Measurements from ENCODE around the gene OSBPL2. TPM values are rescaled to one million over a fixed set of nuclear protein-coding genes. Genes with fewer than 3 reads are reported as not detected.

The OSBPL2 gene
- total RNA-seq, 1 experiment from 2014 or later, result 44.9 TPM

DNA sequence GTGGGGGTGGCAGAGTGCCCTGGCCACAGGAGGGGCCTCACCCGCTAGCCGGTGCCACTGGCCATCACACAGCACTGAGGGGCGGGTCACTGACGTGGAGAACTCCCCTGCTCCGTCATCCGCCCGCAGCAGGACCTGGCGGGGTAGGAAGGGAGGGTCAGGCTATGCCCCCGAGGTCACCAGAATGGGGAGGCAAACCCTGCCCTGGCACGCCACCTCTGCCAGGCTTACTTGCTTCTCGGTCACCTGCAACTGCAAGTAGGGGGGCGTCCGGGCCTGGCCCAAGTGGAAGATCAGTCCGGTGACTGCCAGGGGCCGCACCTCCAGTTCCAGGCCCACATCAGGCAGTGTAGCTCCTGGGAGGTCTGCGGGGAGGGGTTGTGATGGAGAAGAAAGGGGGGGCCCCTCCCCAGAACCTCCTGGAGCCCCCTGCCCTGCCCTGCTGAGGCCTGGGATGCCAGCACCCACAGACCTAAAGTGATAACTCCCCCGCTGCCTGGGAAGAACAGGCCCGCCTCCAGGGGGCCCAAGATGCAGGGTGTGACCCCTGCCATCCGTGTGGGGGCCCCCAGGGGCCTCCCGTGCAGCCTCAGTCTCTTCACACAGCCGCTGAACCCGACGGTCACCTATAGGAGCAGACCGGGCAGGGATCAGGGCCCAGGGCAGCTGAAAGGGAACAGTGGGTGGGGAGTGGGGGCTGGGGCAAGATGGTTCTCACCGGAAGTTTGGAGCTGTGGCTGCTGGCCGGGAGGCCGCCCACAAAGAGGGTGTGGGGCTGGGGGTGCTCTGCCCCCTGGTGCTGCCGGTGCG, 71.8 kb downstream of the OSBPL2 start:
- peak; percentile 76 for DNase-seq (ENCODE audit: low spot score)

DNA sequence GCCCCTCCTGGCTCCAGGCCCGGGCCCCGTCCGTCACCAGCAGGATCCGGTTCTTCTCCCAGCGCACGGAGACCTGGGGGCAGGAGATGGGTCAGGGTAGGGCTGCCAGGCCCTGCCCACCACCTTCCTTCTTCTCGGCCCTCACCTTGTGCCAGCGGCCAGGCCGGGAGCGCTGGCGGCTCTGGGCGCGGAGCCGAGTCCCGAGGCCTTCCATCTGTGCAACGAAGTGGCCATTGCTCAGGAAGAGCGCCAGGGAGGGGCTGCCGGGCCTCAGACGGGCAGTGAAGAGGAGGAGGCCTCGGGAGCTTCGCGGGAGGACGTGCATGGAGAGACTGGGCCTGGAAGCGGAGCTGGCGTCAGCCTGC, 72.4 kb downstream of the OSBPL2 start:
- DNase-seq (ENCODE audit: low spot score), result peak; percentile 63

DNA sequence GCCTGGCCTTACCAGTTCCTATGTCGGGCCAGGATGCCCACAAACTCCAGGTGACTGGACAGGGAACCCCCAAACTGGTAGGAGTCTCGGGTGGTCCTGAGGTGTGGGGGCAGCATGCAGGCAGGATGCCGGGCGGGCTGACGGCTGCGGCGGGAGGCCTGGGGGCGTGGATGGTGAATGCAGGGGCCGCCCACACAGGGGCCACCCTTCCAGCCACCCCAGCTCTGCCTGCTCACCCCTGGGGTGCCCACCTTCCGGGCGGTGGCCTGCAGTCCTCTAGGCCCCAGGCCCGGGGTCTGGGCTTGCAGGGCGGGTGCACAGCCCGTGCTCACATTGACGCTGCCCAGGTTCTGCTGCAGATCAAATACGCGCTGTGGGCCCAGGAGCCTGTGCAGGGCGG, 72.8 kb downstream of the OSBPL2 start:
- no peak for DNase-seq (ENCODE audit: low spot score)

DNA sequence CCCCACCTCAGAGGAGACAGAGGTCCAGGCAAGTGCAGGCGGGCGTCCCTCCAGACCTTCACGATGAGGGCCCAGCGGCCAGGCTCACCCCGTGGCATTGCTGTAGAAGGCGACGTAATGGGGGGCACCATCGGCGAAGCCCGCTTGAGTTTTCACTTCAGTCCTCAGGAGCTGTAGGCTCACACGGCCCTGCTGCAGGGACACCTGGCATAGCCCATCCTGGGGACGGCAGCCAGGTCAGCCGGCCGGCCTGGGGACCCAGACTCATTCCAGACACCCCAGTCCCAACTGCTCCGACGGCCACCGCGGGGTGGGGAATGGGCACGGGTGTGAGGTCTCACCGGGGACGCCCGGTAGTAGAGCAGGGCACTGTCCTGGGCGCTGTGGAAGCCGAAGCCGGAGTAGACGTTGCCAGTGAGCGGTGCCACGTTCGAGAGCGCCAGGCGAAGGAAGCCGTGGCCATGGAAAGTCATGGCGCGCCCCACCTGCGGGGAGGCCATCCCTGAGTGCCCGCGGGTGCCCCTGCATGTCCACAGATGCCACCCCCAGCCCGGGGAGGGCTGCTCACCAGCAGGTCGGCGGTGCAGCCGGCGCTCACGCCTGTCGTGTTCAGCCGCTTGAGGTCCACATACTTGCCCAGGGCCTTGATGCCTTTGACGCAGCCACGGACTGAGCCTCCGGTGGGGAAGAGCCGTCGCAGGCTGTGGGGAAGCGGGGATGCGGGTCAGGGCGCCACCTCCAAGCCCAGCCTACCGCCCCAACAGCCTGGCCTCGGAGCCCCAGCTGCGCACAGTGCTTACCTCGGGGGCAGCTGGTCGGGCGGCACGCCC, 73.7 kb downstream of the OSBPL2 start:
- DNase-seq (ENCODE audit: low spot score), result no peak

DNA sequence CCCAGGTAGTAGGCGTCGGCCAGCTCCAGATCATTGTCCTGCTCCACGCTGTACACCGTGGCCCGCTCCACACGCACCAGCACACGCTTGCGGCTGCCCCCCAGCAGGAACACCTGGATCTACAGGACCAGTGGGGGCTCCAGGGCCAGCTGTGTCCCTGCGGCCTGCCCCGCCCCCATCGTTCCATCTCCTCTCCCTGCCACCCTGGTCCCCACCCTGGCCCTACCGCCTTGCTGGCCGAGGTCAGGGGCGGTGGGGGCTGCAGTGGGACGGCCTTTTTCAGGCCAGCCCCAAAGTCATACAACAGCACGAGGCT, 74.3 kb downstream of the OSBPL2 start:
- DNase-seq (ENCODE audit: low spot score), result no peak

DNA sequence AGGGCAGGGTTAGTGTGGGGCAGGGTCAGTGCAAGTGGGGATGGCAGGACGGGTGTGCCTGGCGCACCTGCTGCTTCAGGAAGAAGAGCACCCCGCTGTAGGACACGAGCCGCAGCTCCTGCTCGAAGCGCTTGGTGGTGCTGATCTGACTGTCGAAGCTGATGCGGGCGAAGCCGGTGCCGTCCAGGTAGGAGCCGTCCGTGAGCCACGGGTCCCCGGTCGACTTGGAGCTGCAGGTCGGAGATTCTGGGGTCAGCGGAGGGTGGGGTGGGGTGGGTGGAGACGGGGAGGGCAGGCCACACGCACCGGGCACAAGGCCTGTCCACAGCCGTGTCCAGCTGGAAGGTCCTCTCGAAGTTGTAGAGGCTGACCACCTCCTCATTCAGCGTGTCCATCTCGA, 74.7 kb downstream of the OSBPL2 start:
- no peak for DNase-seq (ENCODE audit: low spot score)

DNA sequence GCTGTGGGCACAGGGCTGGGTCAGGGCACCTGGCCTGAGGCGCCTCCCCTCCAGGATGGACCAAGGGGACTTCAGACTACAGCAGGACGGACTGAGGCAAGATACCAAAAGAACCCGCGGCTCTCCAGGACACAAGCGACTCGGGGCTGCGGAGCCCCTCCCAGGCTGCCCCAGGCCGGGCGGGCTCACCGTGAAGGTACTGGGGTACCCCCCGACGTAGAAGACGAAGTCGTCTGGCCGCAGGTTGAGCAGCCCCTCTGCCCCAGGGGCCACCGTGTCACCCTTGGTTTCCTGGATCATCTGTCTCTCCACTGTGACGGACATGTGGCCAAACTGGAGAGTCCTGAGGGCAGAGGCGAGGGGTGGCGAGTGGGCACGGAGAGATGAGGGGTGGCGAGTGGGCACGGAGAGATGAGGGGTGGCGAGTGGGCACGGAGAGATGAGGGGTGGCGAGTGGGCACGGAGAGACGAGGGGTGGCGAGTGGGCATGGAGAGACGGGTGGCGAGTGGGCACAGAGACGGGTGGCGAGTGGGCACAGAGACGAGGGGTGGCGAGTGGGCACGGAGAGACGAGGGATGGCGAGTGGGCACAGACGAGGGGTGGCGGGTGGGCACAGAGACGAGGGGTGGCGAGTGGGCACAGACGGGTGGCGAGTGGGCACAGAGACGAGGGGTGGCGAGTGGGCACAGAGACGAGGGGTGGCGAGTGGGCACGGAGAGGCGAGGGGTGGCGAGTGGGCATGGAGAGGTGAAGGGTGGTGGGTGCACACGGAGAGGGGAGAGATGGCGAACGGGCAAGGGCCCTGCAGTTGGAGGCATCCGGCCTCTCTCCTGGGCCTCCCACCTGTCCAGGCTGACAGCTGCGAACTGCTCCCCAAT, 75.4 kb downstream of the OSBPL2 start:
- no peak for DNase-seq (ENCODE audit: low spot score)

DNA sequence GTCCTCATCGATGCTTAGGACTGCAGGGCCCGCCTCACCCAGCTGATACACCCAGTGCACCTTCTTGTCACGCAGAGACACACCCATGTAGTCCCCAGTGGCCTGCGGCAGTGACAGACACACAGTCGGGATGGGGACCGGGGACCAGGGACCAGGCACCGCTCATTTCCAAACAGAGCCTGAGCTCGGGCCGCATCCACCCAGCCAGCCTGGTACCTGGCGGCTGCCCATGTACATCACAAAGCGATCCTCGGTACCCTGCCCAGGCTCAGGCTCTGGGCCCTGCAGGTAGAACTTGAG, 76.0 kb downstream of the OSBPL2 start:
- DNase-seq (ENCODE audit: low spot score), result no peak

DNA sequence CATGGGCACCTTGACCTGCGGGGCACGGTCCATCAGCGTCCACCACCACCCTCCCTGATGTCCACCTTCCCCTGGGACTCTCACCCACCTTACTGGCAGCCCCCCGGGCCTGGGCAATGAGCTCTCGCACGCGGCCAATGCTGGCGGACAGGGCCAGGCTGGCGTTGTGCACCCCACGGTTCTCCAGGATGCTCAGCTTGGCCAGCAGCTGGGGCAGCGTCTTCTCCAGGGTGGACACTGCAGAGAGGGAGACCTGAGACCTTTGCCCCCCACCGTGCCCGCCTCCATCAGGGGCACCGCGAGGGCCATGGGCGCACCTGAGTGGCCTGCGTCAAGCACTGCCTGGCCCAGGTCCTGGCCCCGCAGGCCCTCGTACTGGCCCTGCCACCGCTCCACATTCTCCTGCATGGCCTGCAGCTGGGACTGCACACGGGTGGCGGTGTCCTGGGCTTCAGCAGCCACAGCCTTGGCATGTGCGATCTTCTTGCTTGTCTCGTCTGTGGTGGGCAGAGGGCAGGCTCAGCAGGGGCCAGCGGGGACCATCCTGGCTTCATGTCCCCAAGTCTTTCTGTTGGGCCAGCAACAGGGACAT, 76.5 kb downstream of the OSBPL2 start:
- no peak for DNase-seq (ENCODE audit: low spot score)

DNA sequence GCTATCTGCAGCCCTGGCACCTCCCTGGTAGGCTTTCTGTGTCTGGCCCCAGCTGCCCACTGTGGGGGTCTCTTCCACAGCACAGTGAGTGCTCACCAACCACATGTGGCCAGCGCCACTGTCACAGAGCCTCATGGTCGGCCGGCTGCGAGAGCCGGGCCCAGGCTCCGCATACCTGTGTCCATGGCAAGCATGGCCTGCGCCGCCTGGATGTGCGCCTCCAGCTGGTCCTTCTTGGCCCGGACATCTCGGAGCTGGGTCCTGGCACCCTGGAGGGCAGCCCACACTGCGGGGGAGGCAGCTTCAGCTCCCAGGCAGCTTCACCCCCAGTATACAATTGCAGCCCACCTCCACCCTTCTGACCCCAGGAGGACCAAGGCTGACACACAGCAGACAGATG, 77.5 kb downstream of the OSBPL2 start:
- no peak for DNase-seq (ENCODE audit: low spot score)

DNA sequence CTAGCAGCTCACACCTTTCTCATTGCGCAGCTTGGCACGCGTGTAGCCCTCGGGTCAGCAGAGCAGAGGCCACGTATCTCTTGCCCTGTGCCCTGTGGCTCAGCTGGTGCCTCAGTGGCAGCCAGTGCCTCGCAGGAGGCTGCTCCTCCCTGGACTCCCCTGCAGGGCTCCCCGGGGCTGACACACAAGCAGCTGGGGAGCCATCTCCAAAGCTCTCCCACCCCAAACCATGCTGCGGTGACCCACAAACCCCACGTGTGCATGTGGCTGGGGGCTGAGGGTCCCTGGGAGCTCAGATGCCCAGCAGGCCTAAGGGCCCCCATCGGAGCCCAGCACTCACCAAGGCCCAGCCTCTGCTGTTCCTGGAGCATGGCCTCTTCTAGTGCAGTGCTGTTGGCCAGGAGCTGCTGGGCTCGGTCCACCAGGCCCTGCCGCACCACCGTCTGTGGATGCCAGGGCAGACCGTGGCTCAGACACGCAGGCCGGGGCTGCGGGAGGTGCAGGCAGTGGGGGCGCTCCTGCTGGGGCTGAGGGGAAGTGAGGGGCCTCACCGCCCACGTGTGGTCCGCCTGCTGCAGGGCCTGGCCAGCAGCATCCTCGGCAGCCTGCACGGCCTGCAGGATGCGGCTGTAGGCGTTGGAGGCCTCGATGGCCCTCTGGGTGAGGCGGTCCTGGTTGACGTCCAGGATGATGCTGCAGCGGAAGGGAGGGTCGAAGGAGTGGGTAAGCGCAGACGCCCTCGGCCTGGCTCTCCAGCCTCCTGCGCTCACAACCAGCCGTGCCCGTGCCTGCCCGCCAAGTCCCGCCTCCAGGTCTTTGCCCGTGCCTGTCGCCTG, 78.2 kb downstream of the OSBPL2 start:
- no peak for DNase-seq (ENCODE audit: low spot score)

DNA sequence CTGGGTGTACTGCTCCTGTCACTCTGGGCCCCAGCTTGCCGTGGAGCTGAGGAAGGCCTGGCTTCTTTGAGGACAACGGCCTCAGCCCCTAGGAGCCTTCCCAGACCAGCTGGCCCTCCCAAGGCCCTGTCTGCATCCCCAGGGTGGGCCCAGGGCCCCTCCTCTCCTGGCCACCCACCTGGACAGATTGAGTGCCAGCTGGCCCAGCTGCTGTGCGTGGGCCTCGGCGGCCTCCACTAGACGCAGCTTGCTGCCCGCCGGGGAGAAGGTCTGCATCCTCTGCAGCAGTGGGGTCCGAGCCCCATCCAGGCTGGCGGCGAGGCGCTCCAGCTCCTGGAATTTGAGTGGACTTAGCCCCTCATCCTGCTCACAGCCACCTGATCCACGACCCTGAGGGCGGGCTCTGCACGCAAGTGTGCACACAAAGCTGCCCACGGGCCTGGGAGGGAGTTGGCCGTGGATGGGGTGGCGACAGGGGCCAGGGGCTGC, 78.9 kb downstream of the OSBPL2 start:
- no peak for DNase-seq (ENCODE audit: low spot score)

DNA sequence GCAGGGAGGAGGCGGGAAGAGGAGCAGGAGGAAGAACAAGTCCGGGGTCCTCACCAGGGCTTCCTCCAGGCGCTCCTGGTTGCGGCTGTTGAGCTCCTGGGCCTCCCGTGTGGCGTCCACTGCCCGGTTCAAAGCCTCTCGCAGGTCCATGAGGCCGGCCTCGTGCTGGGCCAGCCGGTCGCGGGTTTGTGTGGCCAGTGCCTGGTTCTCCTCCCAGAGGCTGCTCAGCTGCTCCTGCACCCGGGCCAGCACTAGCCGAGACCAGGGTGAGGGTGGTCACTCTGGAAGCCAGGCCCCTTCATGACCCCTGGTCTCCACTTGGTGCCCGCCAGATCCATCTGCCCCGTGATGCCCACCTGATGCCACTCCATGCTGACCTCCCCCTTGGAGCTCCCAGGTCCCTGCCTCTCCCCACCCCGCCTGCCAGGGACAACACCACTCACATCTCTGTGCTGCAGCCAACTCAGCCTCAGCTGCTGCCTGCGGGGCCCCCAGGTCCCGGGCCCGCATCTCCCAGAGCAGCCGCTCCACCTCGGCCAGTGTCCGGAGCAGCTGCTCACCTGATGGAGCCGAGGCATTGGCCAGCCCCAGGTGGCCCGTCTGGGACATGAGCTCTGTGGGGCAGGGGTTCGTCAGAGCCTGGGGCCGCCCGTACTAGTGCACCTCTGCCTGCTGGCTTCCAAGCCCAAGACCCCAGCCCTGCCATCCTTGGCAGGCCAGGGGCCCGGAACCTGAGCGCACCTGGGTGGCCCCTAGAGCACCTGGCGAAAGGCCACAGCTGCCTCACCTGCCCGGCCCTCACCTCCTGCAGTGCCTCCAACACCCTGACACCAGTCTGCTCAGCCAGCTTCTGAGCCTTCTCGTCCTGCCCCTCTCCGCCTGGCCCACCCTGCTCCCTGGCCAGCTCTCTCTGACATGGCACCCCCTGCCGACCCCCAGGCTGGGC, 80.4 kb downstream of the OSBPL2 start:
- DNase-seq (ENCODE audit: low spot score), result no peak

DNA sequence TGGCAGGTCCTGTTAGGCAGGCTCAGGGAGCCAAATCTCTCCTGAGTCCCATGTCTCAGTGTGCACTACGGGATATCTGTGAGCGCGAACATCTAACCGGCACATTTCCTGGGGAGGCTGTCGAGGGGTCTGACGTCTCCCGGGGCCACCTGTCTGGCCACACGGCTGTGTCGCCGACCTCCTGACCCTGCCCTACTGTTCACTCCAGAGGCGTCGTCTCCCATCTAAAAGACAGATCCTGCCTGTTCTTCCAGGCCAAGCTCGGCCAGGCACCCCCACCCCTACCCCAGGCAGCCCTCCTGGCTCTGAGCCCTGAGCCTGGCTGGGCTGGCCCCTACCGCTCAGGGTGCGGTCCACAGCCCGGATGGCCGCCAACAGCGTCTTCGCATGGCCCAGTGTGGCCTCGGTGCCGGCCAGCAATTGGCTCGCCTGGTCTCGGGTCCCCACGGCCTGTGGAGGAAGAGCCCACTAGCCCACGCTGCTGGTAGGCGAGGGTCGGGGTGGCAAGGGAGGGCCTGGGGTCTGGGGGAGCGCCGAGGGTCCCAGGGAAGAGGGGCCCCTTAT, 81.1 kb downstream of the OSBPL2 start:
- no peak for DNase-seq (ENCODE audit: low spot score)

DNA sequence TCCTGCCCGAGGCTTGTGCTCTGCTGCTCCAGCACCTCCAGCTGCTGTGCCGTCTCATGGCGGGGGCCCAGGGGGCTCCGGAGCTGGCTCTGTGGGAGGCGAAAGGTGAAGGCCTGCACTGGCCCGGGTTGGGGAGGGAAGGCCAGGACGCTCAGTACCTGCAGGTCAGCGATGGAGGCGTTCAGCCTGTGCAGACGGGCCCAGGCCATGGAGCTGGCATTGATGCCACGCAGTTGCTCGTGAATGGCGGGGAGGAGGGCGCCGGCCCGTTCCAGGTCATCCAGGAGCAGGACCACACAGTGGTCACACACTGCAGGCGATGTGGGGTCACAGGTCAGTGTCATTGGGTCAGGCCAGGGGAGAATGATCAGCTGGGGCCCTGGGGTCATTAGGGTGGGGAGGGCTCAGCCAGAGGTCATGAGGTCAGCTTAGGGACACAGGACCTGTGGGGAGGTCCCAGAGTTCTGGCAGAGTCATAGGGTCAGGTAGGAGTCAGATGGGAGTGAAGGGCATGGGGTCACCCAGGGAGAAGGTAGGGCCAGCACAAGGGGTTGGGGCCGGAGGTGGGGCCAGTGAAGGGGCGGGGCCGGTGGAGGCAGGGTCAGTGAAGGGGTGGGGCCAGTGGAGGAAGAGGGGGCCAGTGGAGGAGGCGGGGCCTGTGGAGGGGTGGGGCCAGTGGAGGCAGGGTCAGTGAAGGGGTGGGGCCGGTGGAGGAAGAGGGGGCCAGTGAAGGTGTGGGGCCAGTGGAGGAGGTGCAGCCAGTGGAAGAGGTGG, 82.4 kb downstream of the OSBPL2 start:
- peak; percentile 44 for DNase-seq (ENCODE audit: low spot score)

DNA sequence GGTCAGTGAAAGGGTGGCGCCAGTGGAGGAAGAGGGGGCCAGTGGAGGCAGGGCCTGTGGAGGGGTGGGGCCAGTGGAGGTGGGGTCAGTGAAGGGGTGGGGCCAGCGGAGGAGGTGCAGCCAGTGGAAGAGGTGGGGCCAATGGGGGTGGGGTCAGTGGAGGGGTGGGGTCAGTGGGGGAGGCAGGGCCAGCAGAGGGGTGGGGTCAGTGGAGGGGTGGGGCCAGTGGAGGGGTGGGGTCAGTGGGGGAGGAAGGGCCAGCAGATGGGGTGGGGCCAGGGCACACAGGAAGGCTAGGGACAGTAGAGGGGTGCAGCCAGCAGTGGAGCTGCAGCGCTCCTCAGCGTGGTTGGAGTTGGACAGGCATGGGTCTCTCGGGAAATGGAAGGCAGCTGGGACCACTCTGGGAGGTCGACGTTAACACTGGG, 83.2 kb downstream of the OSBPL2 start:
- peak; percentile 48 for DNase-seq (ENCODE audit: low spot score)

DNA sequence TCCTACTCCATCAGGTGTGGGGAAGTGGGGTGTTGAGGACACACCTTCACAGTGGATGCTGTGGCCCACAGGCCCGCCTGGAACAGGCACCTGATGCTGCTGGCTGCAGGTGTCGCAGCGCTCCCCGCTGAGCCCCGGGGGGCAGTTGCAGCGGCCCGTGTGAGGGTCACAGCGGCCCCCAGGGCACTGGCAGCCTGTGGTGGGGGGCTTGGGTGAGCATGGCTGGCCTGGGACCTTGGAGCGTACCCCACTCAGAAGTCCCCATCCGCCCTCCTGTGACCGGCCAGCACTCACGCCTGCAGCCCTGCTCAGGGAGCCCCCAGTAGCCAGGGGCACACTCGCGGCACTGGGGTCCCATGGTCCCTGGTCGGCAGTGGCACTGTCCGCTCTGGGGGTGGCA, 83.7 kb downstream of the OSBPL2 start:
- no peak for DNase-seq (ENCODE audit: low spot score)

DNA sequence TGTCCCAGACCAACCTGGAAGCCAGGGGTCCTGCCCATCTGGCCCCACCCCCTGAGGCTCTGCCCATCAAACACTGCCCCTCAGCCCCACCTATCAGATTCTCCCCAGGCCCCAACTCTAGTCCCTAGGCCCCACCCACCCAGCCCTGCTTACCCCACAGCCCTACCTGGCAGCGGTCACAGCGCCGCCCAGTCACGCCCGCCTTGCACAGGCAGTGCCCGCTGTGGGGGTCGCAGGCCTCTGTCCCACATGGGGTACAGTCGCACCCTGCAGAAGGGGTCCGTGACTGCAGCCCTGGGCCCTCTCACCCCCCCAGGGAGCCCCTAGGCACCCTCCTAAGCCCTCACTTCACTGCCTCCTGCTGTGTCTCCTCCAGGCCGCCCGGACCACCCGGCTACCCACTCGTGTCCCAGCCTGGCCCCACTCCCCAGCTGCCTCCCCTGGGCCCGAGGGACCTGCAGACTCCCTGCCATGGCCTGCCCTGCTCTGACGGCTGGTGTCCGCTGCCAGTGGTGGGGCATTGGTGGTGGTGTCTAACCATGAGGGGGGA, 84.2 kb downstream of the OSBPL2 start:
- no peak for DNase-seq (ENCODE audit: low spot score)
